H9 (cell line): ENCODE measurements around the gene FREY1. TPM values are rescaled to one million over a fixed set of nuclear protein-coding genes. Genes with fewer than 3 reads are reported as not detected.

Experiments
- DNase-seq: peaks from one replicate; pipeline ENCODE4 v3.0.0-alpha.2; 2017
- H2AFZ ChIP-seq: one replicate; pipeline ENCODE4 v1.6.1; 2013; ENCODE audit warnings: mild to moderate bottlenecking, low read length, control low read depth, moderate library complexity
- H2AK5ac ChIP-seq: 2 replicates; pipeline ENCODE4 v1.6.1; 2013; ENCODE audit warnings: low read length, control low read depth, mixed read lengths; ENCODE audit not compliant: insufficient read length
- H2BK120ac ChIP-seq: one replicate; pipeline ENCODE4 v1.6.1; 2013; ENCODE audit warnings: low read depth, mild to moderate bottlenecking, low read length, control low read depth, inconsistent platforms; ENCODE audit not compliant: poor library complexity, severe bottlenecking
- H2BK12ac ChIP-seq: 2 replicates; pipeline ENCODE4 v1.6.1; 2013; ENCODE audit warnings: low read length, control low read depth, mixed read lengths, low read depth; ENCODE audit not compliant: insufficient read length
- H2BK15ac ChIP-seq: 2 replicates; pipeline ENCODE4 v1.6.1; 2013; ENCODE audit warnings: low read depth, low read length, control low read depth
- H2BK20ac ChIP-seq: one replicate; pipeline ENCODE4 v1.6.1; 2013; ENCODE audit warnings: low read depth, mild to moderate bottlenecking, low read length, control low read depth, inconsistent platforms; ENCODE audit not compliant: poor library complexity, severe bottlenecking
- H2BK5ac ChIP-seq: 2 replicates; pipeline ENCODE4 v1.6.1; 2013; ENCODE audit warnings: low read length, control low read depth, mixed read lengths; ENCODE audit not compliant: insufficient read length
- H3K14ac ChIP-seq: 2 replicates; pipeline ENCODE4 v1.6.1; 2013; ENCODE audit warnings: low read length, control low read depth; ENCODE audit not compliant: insufficient read depth
- H3K18ac ChIP-seq: 2 replicates; pipeline ENCODE4 v1.6.1; 2013; ENCODE audit warnings: low read depth, mild to moderate bottlenecking, mixed read lengths, low read length, control low read depth; ENCODE audit not compliant: insufficient read length
- H3K23ac ChIP-seq: 2 replicates; pipeline ENCODE4 v1.6.1; 2013; ENCODE audit warnings: low read length, control low read depth, mixed read lengths, low read depth; ENCODE audit not compliant: insufficient read length
- H3K23me2 ChIP-seq: 2 replicates; pipeline ENCODE4 v1.6.1; 2013; ENCODE audit warnings: low read depth, mild to moderate bottlenecking, mixed read lengths, low read length, control low read depth; ENCODE audit not compliant: insufficient read length, poor library complexity, severe bottlenecking
- H3K27ac ChIP-seq: 2 replicates; pipeline ENCODE4 v1.5.1; 2013; ENCODE audit warnings: low read length, control low read depth, mixed read lengths, low read depth; ENCODE audit not compliant: insufficient read length
- H3K27me3 ChIP-seq: 2 replicates; pipeline ENCODE4 v1.6.1; 2013; ENCODE audit warnings: low read length, control low read depth, inconsistent platforms; ENCODE audit not compliant: insufficient read depth
- H3K4ac ChIP-seq: 2 replicates; pipeline ENCODE4 v1.6.1; 2013; ENCODE audit warnings: low read depth, mild to moderate bottlenecking, control low read depth, inconsistent platforms, low read length, moderate library complexity
- H3K4me1 ChIP-seq: 2 replicates; pipeline ENCODE4 v1.6.1; 2013; ENCODE audit warnings: low read length, control low read depth, inconsistent platforms; ENCODE audit not compliant: insufficient read depth
- H3K4me2 ChIP-seq: 2 replicates; pipeline ENCODE4 v1.6.1; 2013; ENCODE audit warnings: low read length, control low read depth, mixed read lengths; ENCODE audit not compliant: insufficient read length, insufficient read depth
- H3K56ac ChIP-seq: 2 replicates; pipeline ENCODE4 v1.6.1; 2013; ENCODE audit warnings: low read depth, mild to moderate bottlenecking, mixed read lengths, low read length, control low read depth; ENCODE audit not compliant: insufficient read length
- H3K79me1 ChIP-seq: 2 replicates; pipeline ENCODE4 v1.6.1; 2013; ENCODE audit warnings: low read depth, mild to moderate bottlenecking, moderate library complexity, low read length, control low read depth, inconsistent platforms; ENCODE audit not compliant: insufficient read depth, poor library complexity, severe bottlenecking
- H3K79me2 ChIP-seq: 2 replicates; pipeline ENCODE4 v1.6.1; 2013; ENCODE audit warnings: low read length, control low read depth, inconsistent platforms; ENCODE audit not compliant: insufficient read depth
- H3K9ac ChIP-seq: 2 replicates; pipeline ENCODE4 v1.6.1; 2013; ENCODE audit warnings: low read length, control low read depth, mixed read lengths; ENCODE audit not compliant: insufficient read length; ENCODE audit errors: extremely low read depth
- H3K9me3 ChIP-seq: one replicate; pipeline ENCODE4 v1.6.1; 2013; ENCODE audit warnings: low read depth, low read length, inconsistent platforms; ENCODE audit not compliant: control insufficient read depth
- H3T11ph ChIP-seq: one replicate; pipeline ENCODE4 v1.6.1; 2013; ENCODE audit warnings: mild to moderate bottlenecking, low read length, control low read depth, inconsistent platforms
- H4K20me1 ChIP-seq: one replicate; pipeline ENCODE4 v1.6.1; 2013; ENCODE audit not compliant: control insufficient read depth, insufficient read length, insufficient read depth
- H4K5ac ChIP-seq: 2 replicates; pipeline ENCODE4 v1.6.1; 2013; ENCODE audit warnings: low read depth, mild to moderate bottlenecking, mixed read lengths, low read length, control low read depth; ENCODE audit not compliant: insufficient read length
- H4K8ac ChIP-seq: replicated peaks from 2 replicates; pipeline ENCODE4 v1.6.1; 2013; ENCODE audit warnings: low read length, control low read depth, mixed read lengths, low read depth; ENCODE audit not compliant: insufficient read length
- H4K91ac ChIP-seq: 2 replicates; pipeline ENCODE4 v1.6.1; 2013; ENCODE audit warnings: low read depth, mild to moderate bottlenecking, moderate library complexity, mixed read lengths, low read length, control low read depth; ENCODE audit not compliant: insufficient read length
- H3K27ac Mint-ChIP-seq, 3 experiments: 2 replicates in 2 of 3; 3 replicates in 1 of 3; pipeline ENCODE4 v1.8.0; 2020 to 2021; ENCODE audit warnings: mixed read lengths in 3 of 3, mild to moderate bottlenecking in 1 of 3, moderate library complexity in 1 of 3
- H3K27me3 Mint-ChIP-seq: 2 replicates; pipeline ENCODE4 v1.8.0; 2021; ENCODE audit warnings: low read depth, mild to moderate bottlenecking, moderate library complexity, mixed read lengths
- H3K36me3 Mint-ChIP-seq, 3 experiments: 2 replicates in 2 of 3; 3 replicates in 1 of 3; pipeline ENCODE4 v1.8.0; 2020 to 2021; ENCODE audit warnings: low read depth in 3 of 3, mixed read lengths in 3 of 3; ENCODE audit not compliant: insufficient read depth in 1 of 3
- H3K4me1 Mint-ChIP-seq, 2 experiments: 2 replicates each; pipeline ENCODE4 v1.8.0; 2020; ENCODE audit warnings: mixed read lengths in 2 of 2
- H3K4me3 Mint-ChIP-seq, 2 experiments: 2 replicates in 1 of 2; 3 replicates in 1 of 2; pipeline ENCODE4 v1.8.0; 2020 to 2021; ENCODE audit warnings: mild to moderate bottlenecking in 2 of 2, mixed read lengths in 2 of 2, moderate library complexity in 1 of 2
- H3K9me3 Mint-ChIP-seq, 2 experiments: 2 replicates in 1 of 2; 3 replicates in 1 of 2; pipeline ENCODE4 v1.8.0; 2020; ENCODE audit warnings: mild to moderate bottlenecking in 2 of 2, mixed read lengths in 2 of 2, moderate library complexity in 1 of 2
- CTCF ChIP-seq: fragments of 200-600 bp; sonication (generic); conservative IDR thresholded peaks from 3 replicates; pipeline ENCODE4 v1.8.0; 2021; ENCODE audit warnings: antibody characterized with exemption, mild to moderate bottlenecking
- WGBS: extraction: QIAGEN DNeasy Blood & Tissue Kit; methylation state at CpG from one replicate; pipeline ENCODE4 v1.1.7; 2013; ENCODE audit warnings: missing lambda C conversion rate, low lambda C conversion rate, mixed read lengths; ENCODE audit not compliant: insufficient read length; ENCODE audit errors: extremely low coverage; 5-methylcytosine and 5-hydroxymethylcytosine counted together
- total RNA-seq: library from RNA; stranded (reverse); gene quantifications from 2 replicates; pipeline ENCODE4 v1.2.1, GENCODE V29; 2021

The FREY1 gene
- total RNA-seq, 1 experiment from 2014 or later, result 2.1 TPM

- Histone ChIP-seq H2BK120ac (no peak overlapping the region), H3K23ac (no peak overlapping the region), H3K27ac (no peak overlapping the region), H2AK5ac (no peak overlapping the region), H4K20me1 (no peaks in the 10 kb centered on the region), H2BK20ac (no peak overlapping the region), H3T11ph (no peak overlapping the region), H3K79me2 (no peaks in the 10 kb centered on the region), H2BK5ac (no peak overlapping the region), H2AFZ (no peak overlapping the region), H3K4ac (no peak overlapping the region), H2BK12ac (no peak overlapping the region), H3K23me2 (no peaks in the 10 kb centered on the region), H3K4me2 (no peak overlapping the region), H3K79me1 (no peaks in the 10 kb centered on the region), H3K14ac (no peak overlapping the region), H3K4me1 (peaks cover 4% of the 10 kb centered on the region), H2BK15ac (no peak overlapping the region), H3K56ac (no peak overlapping the region), H3K9me3 (no peaks in the 10 kb centered on the region), H4K5ac (no peak overlapping the region), H3K9ac (no peak overlapping the region), H4K91ac (no peak overlapping the region), H4K8ac (no peak overlapping the region), H3K18ac (no peak overlapping the region), H3K27me3 (no peaks in the 10 kb centered on the region)
- H3K4me3 Mint-ChIP-seq, result no peak overlapping the region
- no peaks in the 10 kb centered on the region for H3K9me3 Mint-ChIP-seq
- H3K27me3 Mint-ChIP-seq, result no peaks in the 10 kb centered on the region
- peaks cover 18 to 34% of the 10 kb centered on the region in 2 experiments for H3K4me1 Mint-ChIP-seq
- no peak overlapping the region; a peak in 2 of 7 replicates for H3K27ac Mint-ChIP-seq
- TF ChIP-seq CTCF, result no peak
- H3K36me3 Mint-ChIP-seq, result peaks cover 8 to 49% (median 48%) of the 10 kb centered on the region in 3 experiments; a peak in 6 of 7 replicates
- peak; percentile 68 for DNase-seq
- whole genome bisulfite sequencing, result no CpG with 5 or more reads among the region's 12 CpGs
Measured at GRCh38 chr11:45859661-45860140, 47.4 kb downstream of the FREY1 start.
